B cell (primary cell): ENCODE results near the gene CLSTN2.

Experiments used
- CTCF ChIP-seq: fragments of 200-600 bp; IDR thresholded peaks from one replicate; pipeline ENCODE4 v1.8.0; 2022; ENCODE audit warnings: antibody characterized with exemption, mild to moderate bottlenecking
- EZH2 ChIP-seq: IDR thresholded peaks from 2 replicates; pipeline ENCODE4 v1.6.1; 2012; ENCODE audit warnings: borderline replicate concordance, low read depth, mild to moderate bottlenecking, moderate library complexity, low read length; ENCODE audit not compliant: insufficient read depth, poor library complexity, severe bottlenecking

DNA sequence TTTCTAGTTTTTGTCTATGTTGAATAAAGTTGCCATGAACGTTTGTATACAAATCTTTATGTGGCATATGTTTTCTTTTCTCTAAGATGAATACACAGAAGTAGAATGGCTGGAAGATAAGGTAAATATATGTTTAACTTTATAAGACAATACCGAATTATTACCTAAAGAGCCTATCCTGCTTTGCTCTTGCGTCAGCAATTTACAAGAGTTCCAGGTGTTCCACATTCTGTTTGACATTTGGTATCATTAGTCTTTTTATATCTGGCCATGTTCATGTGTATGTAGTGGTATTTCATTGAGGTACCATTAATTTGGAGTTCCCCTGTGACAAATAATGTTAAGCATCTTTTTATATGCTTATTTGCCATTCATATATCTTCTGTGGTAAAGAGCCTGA is 668.8 kb downstream of the CLSTN2 start:
- TF ChIP-seq EZH2 (no peak), CTCF (no peak)
